A673 (cell line): ENCODE data around the gene KCNQ1. TPM values are rescaled to one million over a fixed set of nuclear protein-coding genes. Genes with fewer than 3 reads are reported as not detected.
A peak's percentile ranks its signal among the peaks of the same experiment; 100 is the strongest.

Experiments used
- BruUV-seq: library from RNA; stranded (reverse); fragments of 400-500 nt; replicated peaks from 2 replicates; lab custom pipeline; 2021; lab: Mats Ljungman, UMichigan
- CTCF ChIA-PET: fragments of 300-600 bp; sonication (Branson Sonifier 250); formaldehyde crosslinking; loops from one replicate; lab custom pipeline; 2022; ENCODE audit warnings: antibody characterized with exemption; lab: Charles Lee
- POLR2A ChIA-PET: fragments of 300-600 bp; sonication (Branson Sonifier 250); formaldehyde crosslinking; loops from one replicate; lab custom pipeline; 2022; ENCODE audit warnings: antibody characterized with exemption; ENCODE audit not compliant: low non-redundant PET; lab: Charles Lee
- DNase-seq: peaks from one replicate; pipeline ENCODE4 v3.0.0-alpha.2; 2015; ENCODE audit warnings: low spot score
- H3K27ac ChIP-seq: fragments of 200-600 bp; sonication (generic); 2 replicates; pipeline ENCODE4 v1.5.1; 2016; ENCODE audit warnings: mixed run types, low read depth, mild to moderate bottlenecking, mixed read lengths, antibody characterized with exemption, low read length; ENCODE audit not compliant: poor library complexity, severe bottlenecking
- H3K27me3 ChIP-seq: fragments of 200-600 bp; sonication (generic); replicated peaks from 2 replicates; pipeline ENCODE4 v1.6.1; 2017; ENCODE audit warnings: mixed run types, low read depth, mild to moderate bottlenecking, mixed read lengths, antibody characterized with exemption, low read length; ENCODE audit not compliant: insufficient read depth, poor library complexity
- H3K36me3 ChIP-seq: fragments of 200-600 bp; sonication (generic); 2 replicates; pipeline ENCODE4 v1.6.1; 2016; ENCODE audit warnings: mixed run types, mild to moderate bottlenecking, mixed read lengths, antibody characterized with exemption, low read length; ENCODE audit not compliant: insufficient read depth, poor library complexity, severe bottlenecking
- H3K4me1 ChIP-seq: fragments of 200-600 bp; sonication (generic); 2 replicates; pipeline ENCODE4 v1.6.1; 2017; ENCODE audit warnings: mixed run types, mild to moderate bottlenecking, mixed read lengths, antibody characterized with exemption, low read length; ENCODE audit not compliant: insufficient read depth, poor library complexity, severe bottlenecking
- H3K4me3 ChIP-seq: fragments of 200-600 bp; sonication (generic); 2 replicates; pipeline ENCODE4 v1.5.1; 2016; ENCODE audit warnings: low read depth, mixed run types, mild to moderate bottlenecking, mixed read lengths, low read length; ENCODE audit not compliant: poor library complexity, severe bottlenecking
- H3K9me3 ChIP-seq: fragments of 200-600 bp; sonication (generic); 2 replicates; pipeline ENCODE4 v1.6.1; 2016; ENCODE audit warnings: mixed run types, low read depth, mild to moderate bottlenecking, mixed read lengths, antibody characterized with exemption, low read length; ENCODE audit not compliant: poor library complexity, severe bottlenecking
- EZH2 ChIP-seq: fragments of 200-600 bp; sonication (generic); IDR thresholded peaks from 2 replicates; pipeline ENCODE4 v1.6.1; 2017; ENCODE audit warnings: borderline replicate concordance, low read depth, mild to moderate bottlenecking, mixed read lengths, antibody characterized with exemption, low read length; ENCODE audit not compliant: poor library complexity, severe bottlenecking
- intact Hi-C: fragments of 100-400 bp; cut with micrococcal nuclease; formaldehyde crosslinking; loops from one replicate; pipeline ENCODE4 v1.10.0; 2022; ENCODE audit not compliant: unreplicated experiment
- total RNA-seq: library from RNA; stranded (reverse); gene quantifications from 2 replicates; pipeline ENCODE4 v1.2.3, GENCODE V29; 2021
- TF ChIP-seq, protein P1 (sequence below): fragments of 300-800, 200-600 bp; sonication (generic); conservative IDR thresholded peaks from 2 replicates; pipeline ENCODE4 v1.5.1; 2017; ENCODE audit warnings: low read depth, mild to moderate bottlenecking, antibody characterized with exemption, low read length, moderate library complexity, mixed read lengths

Gene KCNQ1
- total RNA-seq, 1 experiment from 2014 or later = not detected

DNA sequence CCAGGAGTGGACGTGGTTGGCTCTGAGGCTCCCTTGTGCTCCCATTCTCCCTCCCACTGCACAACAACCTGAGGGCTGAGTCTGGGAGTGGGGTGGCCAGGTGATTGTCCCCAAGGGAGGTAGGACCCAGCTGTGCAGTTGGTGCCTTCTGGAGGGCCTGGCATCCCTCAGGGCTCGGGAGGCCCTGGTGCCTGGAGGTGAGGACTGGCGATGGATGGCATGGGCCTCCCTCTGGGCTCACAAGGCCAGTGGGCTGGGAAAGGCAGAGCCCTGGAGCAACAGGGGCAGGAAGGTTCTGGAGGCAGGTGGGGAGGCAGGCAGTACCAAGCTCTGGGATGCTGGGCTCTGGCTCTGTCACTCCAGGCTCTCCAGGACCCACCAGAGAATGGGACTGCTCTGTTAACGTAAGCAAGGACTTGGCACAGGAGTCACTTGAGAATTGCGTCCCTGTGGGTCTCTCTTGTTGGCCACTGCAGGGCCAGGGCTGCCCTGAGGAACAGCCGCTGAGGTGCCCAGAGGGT lies 140.8 kb downstream of the KCNQ1 start:
- TF ChIP-seq, protein P1, sequence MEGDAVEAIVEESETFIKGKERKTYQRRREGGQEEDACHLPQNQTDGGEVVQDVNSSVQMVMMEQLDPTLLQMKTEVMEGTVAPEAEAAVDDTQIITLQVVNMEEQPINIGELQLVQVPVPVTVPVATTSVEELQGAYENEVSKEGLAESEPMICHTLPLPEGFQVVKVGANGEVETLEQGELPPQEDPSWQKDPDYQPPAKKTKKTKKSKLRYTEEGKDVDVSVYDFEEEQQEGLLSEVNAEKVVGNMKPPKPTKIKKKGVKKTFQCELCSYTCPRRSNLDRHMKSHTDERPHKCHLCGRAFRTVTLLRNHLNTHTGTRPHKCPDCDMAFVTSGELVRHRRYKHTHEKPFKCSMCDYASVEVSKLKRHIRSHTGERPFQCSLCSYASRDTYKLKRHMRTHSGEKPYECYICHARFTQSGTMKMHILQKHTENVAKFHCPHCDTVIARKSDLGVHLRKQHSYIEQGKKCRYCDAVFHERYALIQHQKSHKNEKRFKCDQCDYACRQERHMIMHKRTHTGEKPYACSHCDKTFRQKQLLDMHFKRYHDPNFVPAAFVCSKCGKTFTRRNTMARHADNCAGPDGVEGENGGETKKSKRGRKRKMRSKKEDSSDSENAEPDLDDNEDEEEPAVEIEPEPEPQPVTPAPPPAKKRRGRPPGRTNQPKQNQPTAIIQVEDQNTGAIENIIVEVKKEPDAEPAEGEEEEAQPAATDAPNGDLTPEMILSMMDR = no peak
- TF ChIP-seq EZH2 = no peak
- no peaks in the 10 kb centered on the region for H3K4me1 ChIP-seq
- ChIA-PET POLR2A (no interaction called here), CTCF (no interaction called here)
- no peaks in the 10 kb centered on the region for H3K27me3 ChIP-seq
- H3K9me3 ChIP-seq = no peaks in the 10 kb centered on the region
- no peaks in the 10 kb centered on the region for H3K36me3 ChIP-seq
- intact Hi-C loops = no loop called here
- DNase-seq = no peak
- BruUV-seq = no TSS peak
- H3K4me3 ChIP-seq = no peak overlapping the region
- no peak overlapping the region for H3K27ac ChIP-seq

DNA sequence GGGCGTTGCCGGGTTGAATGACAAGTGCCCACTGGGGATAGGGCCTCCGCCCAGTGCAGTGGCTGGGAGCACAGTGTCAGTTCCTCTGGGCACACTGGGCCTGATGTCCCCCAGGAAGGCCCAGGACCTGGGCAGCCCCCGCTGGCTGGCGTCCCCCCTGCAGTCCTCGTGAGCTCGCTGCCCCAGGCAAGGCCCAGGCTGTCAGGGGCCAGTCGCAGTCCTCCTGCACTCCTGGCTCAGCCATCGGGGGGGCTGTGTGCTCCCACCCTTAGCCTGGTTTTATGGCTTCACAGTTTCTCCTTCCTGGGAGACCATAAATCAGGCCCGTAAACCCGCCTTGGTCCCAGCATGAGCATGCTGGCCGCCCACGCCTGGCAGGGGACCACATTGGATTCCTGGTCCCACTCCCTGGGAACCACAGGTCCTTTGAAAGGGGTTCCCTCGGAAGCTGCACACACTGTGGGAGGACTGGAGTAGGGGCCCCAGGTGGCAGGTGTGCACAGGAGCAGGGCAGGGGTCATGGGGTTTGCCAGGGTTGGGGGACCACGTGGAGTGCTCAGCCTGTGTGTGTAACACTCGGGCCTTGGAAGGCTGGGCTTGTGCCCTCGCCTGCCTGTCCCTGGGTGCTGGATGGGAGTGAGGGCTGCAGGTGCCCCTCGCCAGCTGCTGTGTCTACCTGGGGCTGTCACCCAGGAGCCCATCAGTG lies 141.4 kb downstream of the KCNQ1 start:
- H3K27ac ChIP-seq = no peak overlapping the region
- H3K4me1 ChIP-seq = no peaks in the 10 kb centered on the region
- H3K36me3 ChIP-seq = no peaks in the 10 kb centered on the region
- no TSS peak for BruUV-seq
- intact Hi-C loops = no loop called here
- H3K4me3 ChIP-seq = no peak overlapping the region
- TF ChIP-seq, protein P1 = no peak
- no peaks in the 10 kb centered on the region for H3K9me3 ChIP-seq
- CTCF ChIA-PET = no interaction called here
- peak; percentile 18 for DNase-seq
- POLR2A ChIA-PET = no interaction called here
- no peaks in the 10 kb centered on the region for H3K27me3 ChIP-seq

DNA sequence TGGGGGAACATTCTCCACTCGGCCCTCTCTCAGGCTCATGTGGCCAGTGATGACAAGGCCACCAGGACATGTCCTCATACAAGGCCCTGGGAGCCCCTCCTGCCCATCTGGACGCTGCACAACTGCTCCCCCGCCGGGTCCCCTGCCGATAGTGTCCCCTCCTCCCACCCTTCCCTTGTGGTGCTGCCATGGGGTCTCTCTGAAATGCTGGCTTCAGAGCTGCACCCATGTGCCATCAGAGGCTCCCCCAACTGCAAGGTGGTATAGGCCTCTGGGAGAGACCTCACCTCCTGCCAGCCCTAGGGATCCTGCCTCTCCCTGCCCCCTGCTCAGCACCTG lies 142.0 kb downstream of the KCNQ1 start:
- ChIA-PET POLR2A (no interaction called here), CTCF (no interaction called here)
- Histone ChIP-seq H3K4me3 (no peak overlapping the region), H3K27me3 (no peaks in the 10 kb centered on the region), H3K4me1 (no peaks in the 10 kb centered on the region), H3K27ac (no peak overlapping the region), H3K9me3 (no peaks in the 10 kb centered on the region), H3K36me3 (no peaks in the 10 kb centered on the region)
- intact Hi-C loops = no loop called here
- TF ChIP-seq, protein P1 = no peak
- no peak for TF ChIP-seq EZH2
- no TSS peak for BruUV-seq
- no peak for DNase-seq
